Skeletal muscle cell (primary cell): ENCODE measurements around the gene BASP1.
A peak's percentile ranks its signal among the peaks of the same experiment; 100 is the strongest.
"Not testable (repeated sequence)": the region's sequence is repeated elsewhere in the genome, so short reads cannot be mapped to it uniquely, and the experiment has no call there.

ENCODE experiments used
- DNase-seq: peaks from one replicate; pipeline ENCODE4 v3.0.0-alpha.2; 2010; ENCODE audit warnings: low read depth
- H3K4me3 ChIP-seq: 2 replicates; pipeline ENCODE4 v1.5.1; 2011; ENCODE audit warnings: low read depth, mild to moderate bottlenecking, control low read depth, low read length, moderate library complexity

Gene BASP1

GRCh38 chr5:17241635-17242034 lies 24.2 kb downstream of the BASP1 start:
- no peak for DNase-seq
- H3K4me3 ChIP-seq: no peak overlapping the region

- no peak overlapping the region for H3K4me3 ChIP-seq
- DNase-seq: no peak
These were observed 26.0 kb downstream of the BASP1 start for GRCh38 chr5:17243287-17244063.

GRCh38 chr5:17249029-17249634 lies 31.7 kb downstream of the BASP1 start:
- DNase-seq: peak; percentile 90
- H3K4me3 ChIP-seq: no peak overlapping the region

GRCh38 chr5:17249841-17250240 lies 32.4 kb downstream of the BASP1 start:
- not testable (repeated sequence) for DNase-seq, H3K4me3 ChIP-seq

GRCh38 chr5:17252543-17252942 lies 35.1 kb downstream of the BASP1 start:
- H3K4me3 ChIP-seq: no peak overlapping the region
- DNase-seq: no peak

DNA sequence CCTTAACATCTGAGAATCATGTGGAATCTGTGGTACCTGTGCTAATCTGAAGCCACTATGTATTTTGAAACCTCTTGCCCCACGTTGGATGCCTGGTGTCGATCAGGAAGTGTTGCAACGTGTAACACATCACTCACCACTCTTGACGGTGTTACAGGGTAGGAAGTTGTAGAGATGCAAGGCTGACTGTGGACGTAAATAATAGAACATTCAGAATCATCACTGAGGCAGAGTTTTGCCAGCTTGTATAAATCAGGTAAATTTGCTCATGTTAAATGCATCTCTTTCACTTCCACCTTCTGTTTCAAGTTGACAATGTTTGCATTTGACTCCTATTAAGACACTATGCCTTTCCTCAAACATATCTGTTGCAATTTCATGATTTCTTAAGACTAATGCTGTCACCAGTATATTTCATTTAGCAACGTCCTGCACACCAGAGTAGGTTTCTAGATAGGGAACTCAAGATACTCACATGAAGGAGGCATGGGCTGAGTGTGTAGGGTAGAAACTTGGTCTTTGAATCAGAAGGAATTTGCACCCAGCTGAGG lies 38.1 kb downstream of the BASP1 start:
- H3K4me3 ChIP-seq: no peak overlapping the region
- DNase-seq: no peak

DNA sequence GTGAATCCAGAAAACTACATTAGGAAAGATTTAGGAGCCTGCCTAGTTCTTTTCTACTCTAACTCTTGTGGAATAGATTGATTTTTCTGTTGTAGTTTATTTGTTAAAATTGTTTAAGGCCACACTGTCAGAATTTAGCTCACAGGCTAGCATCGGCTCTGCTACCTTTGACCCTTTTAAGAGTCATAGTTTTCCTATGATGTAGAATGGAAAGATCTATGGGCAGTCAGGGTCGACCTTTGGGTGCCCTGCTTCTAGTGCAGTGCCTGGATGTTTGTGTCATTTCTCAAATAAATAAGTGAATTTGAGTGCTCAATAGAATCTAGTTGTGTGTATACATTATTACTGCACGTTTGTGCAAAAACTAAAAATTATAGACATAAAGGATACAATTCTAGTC lies 38.7 kb downstream of the BASP1 start:
- no peak for DNase-seq
- H3K4me3 ChIP-seq: no peak overlapping the region

- no peak for DNase-seq
These were observed 39.4 kb downstream of the BASP1 start for GRCh38 chr5:17256839-17257238.

GRCh38 chr5:17257705-17258273 lies 40.4 kb downstream of the BASP1 start:
- DNase-seq: no peak
- H3K4me3 ChIP-seq: no peak overlapping the region

More at GRCh38 chr5:17256839-17257238, 39.4 kb downstream of the BASP1 start:
- H3K4me3 ChIP-seq: no peak overlapping the region

- H3K4me3 ChIP-seq: no peak overlapping the region
- DNase-seq: no peak
These were observed 41.0 kb downstream of the BASP1 start for GRCh38 chr5:17258431-17258830.

DNA sequence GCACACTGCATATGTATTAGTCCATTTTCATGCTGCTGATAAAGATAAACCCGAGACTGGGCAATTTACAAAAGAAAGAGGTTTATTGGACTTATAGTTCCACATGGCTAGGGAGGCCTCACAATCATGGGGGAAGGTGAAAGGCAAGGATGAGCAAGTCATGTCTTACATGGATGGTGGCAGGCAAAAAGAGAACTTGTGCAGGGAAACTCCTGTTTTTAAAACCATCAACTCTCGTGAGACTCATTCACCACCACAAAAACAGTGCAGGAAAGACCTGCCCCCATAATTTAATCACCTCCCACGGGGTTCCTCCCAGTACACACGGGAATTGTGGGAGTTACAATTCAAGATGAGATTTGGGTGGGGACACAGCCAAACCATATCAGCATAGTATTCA lies 41.6 kb downstream of the BASP1 start:
- DNase-seq, H3K4me3 ChIP-seq: not testable (repeated sequence)

GRCh38 chr5:17259630-17260257 lies 42.3 kb downstream of the BASP1 start:
- DNase-seq: no peak
- no peak overlapping the region for H3K4me3 ChIP-seq

DNA sequence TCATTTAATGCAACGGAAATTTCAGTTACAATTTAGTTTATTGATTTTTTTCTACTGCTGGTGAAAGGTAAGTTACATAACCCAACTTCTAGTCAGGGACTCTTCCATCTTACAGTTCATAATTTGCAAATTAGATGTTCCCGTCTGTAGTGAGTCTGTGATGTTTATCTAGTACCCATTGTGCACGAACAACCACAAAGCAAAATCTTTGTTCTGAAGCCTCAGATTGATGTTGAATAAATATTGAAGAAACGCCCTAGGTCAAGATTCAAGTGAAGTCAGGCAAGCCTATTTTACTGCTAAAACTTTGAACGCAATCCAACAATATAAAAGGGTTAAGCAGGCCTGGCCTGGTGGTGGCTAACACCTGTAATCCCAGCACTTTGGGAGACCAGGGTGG lies 43.1 kb downstream of the BASP1 start:
- DNase-seq: no peak
- no peak overlapping the region for H3K4me3 ChIP-seq

- DNase-seq: no peak
- no peak overlapping the region for H3K4me3 ChIP-seq
These were observed 43.6 kb downstream of the BASP1 start for GRCh38 chr5:17261075-17261474.

DNA sequence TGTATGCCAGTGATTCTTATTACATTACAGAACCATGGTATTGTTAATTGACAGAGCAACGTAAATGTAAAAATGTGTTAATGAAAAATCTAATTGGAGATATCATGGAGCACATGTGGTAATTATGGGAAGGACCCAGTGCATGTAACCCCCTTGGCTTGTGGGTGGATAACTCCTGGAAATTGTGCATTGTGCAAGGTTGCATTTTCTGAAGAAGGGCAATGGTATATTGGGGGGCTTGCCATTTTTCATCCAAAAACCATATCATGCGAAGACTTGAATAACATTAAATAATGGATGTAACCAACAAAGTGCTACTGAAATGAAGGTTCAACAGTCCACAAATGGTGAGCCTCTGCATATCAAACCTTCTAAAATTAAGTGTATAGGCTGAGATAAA lies 47.6 kb downstream of the BASP1 start:
- DNase-seq: no peak
- no peak overlapping the region for H3K4me3 ChIP-seq

GRCh38 chr5:17267106-17267505 lies 49.7 kb downstream of the BASP1 start:
- H3K4me3 ChIP-seq: no peak overlapping the region
- DNase-seq: no peak

- no peak for DNase-seq
These were observed 51.8 kb downstream of the BASP1 start for GRCh38 chr5:17269201-17269600.

DNA sequence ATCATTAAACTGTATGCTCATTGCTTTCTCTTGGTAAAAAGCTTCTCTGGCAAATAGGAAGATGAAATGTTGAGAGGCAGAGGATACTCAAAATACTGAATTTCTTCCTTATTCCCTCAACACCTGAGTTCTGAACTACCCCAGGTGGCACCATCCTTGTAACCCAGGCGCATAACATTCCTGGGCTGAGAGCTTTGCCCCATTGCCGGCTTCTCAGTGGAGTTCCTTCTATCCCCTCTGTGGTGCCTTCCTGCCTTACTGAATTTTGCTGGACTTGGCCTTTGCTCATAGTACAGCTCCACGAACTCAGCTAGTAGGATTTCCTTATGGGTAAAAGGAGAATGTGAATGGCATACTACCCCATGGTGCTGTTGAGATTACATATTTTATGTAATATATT lies 54.7 kb downstream of the BASP1 start:
- DNase-seq: no peak
- H3K4me3 ChIP-seq: no peak overlapping the region

More at GRCh38 chr5:17269201-17269600, 51.8 kb downstream of the BASP1 start:
- no peak overlapping the region for H3K4me3 ChIP-seq

DNA sequence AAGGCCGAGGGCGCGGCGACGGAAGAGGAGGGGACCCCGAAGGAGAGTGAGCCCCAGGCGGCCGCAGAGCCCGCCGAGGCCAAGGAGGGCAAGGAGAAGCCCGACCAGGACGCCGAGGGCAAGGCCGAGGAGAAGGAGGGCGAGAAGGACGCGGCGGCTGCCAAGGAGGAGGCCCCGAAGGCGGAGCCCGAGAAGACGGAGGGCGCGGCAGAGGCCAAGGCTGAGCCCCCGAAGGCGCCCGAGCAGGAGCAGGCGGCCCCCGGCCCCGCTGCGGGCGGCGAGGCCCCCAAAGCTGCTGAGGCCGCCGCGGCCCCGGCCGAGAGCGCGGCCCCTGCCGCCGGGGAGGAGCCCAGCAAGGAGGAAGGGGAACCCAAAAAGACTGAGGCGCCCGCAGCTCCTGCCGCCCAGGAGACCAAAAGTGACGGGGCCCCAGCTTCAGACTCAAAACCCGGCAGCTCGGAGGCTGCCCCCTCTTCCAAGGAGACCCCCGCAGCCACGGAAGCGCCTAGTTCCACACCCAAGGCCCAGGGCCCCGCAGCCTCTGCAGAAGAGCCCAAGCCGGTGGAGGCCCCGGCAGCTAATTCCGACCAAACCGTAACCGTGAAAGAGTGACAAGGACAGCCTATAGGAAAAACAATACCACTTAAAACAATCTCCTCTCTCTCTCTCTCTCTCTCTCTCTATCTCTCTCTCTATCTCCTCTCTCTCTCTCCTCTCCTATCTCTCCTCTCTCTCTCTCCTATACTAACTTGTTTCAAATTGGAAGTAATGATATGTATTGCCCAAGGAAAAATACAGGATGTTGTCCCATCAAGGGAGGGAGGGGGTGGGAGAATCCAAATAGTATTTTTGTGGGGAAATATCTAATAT lies 58.1 kb downstream of the BASP1 start:
- DNase-seq: no peak
- H3K4me3 ChIP-seq: no peak overlapping the region
